Upper lobe of right lung (tissue), 1 donor: ENCODE data around the gene PLOD3. TPM values are rescaled to one million over a fixed set of nuclear protein-coding genes. Genes with fewer than 3 reads are reported as not detected.
"Not testable (repeated sequence)": the region's sequence is repeated elsewhere in the genome, so short reads cannot be mapped to it uniquely, and the experiment has no call there.

Experiments used
- ATAC-seq: fragments of 200-7000 bp; cut with Tn5 transposase; one replicate; pipeline ENCODE4 v1.9.1; 2020; ENCODE audit warnings: mild to moderate bottlenecking, moderate library complexity
- DNase-seq: peaks from one replicate; pipeline ENCODE4 v3.0.0-alpha.2; 2020
- H3K27ac ChIP-seq: fragments of 200-600 bp; one replicate; pipeline ENCODE4 v1.8.0; 2022
- H3K27me3 ChIP-seq: fragments of 200-600 bp; one replicate; pipeline ENCODE4 v1.8.0; 2022; ENCODE audit warnings: mild to moderate bottlenecking
- H3K36me3 ChIP-seq: fragments of 200-600 bp; one replicate; pipeline ENCODE4 v1.8.0; 2022
- H3K4me1 ChIP-seq: fragments of 200-600 bp; one replicate; pipeline ENCODE4 v1.8.0; 2022
- H3K4me3 ChIP-seq: fragments of 200-600 bp; one replicate; pipeline ENCODE4 v1.8.0; 2022; ENCODE audit warnings: mild to moderate bottlenecking
- H3K9me3 ChIP-seq: fragments of 200-600 bp; one replicate; pipeline ENCODE4 v1.8.0; 2022
- CTCF ChIP-seq: fragments of 200-600 bp; IDR thresholded peaks from one replicate; pipeline ENCODE4 v1.8.0; 2022; ENCODE audit warnings: antibody characterized with exemption
- intact Hi-C: fragments of 100-400 bp; cut with DNase I; formaldehyde crosslinking; loops from one replicate; pipeline ENCODE4 v1.11.0; 2022
- total RNA-seq: library from RNA; stranded (reverse); fragmentation: NEBNext Ultra II Directional; extraction: Animal tissue kit (Norgen Biotek cat#: 25700); gene quantifications from one replicate; pipeline ENCODE4 v1.2.1, GENCODE V29; 2021
- donor health status: DM: no; HTN: yes; CAD: no; lungs with severe emphysema.

Gene PLOD3
- total RNA-seq, 1 donor from 2014 or later: 82.1 TPM

GRCh38 chr7:101210143-101210542 is 7.2 kb downstream of the PLOD3 start:
- intact Hi-C loops: no loop called here
- no peak for ATAC-seq
- Histone ChIP-seq H3K27me3 (no peaks in the 10 kb centered on the region), H3K4me1 (no peaks in the 10 kb centered on the region), H3K27ac (no peak overlapping the region), H3K36me3 (peaks cover 71% of the 10 kb centered on the region), H3K9me3 (no peaks in the 10 kb centered on the region), H3K4me3 (no peak overlapping the region)
- no peak for DNase-seq
- no peak for TF ChIP-seq CTCF

- Histone ChIP-seq H3K9me3 (no peaks in the 10 kb centered on the region), H3K27ac (no peak overlapping the region), H3K36me3 (peaks cover 58% of the 10 kb centered on the region), H3K27me3 (no peaks in the 10 kb centered on the region), H3K4me3 (no peak overlapping the region), H3K4me1 (no peaks in the 10 kb centered on the region)
- DNase-seq: no peak
- TF ChIP-seq CTCF: no peak
- no peak for ATAC-seq
- intact Hi-C loops: no loop called here
Measured at GRCh38 chr7:101208794-101209193, 8.6 kb downstream of the PLOD3 start.

- H3K27me3 ChIP-seq: peaks cover 10% of the 10 kb centered on the region
- no peak for TF ChIP-seq CTCF
- H3K4me3 ChIP-seq: no peak overlapping the region
- intact Hi-C loops: no loop called here
- H3K4me1 ChIP-seq: no peaks in the 10 kb centered on the region
- no peaks in the 10 kb centered on the region for H3K9me3 ChIP-seq
- peaks cover 47% of the 10 kb centered on the region for H3K36me3 ChIP-seq
- no peak overlapping the region for H3K27ac ChIP-seq
- no peak for DNase-seq
- ATAC-seq: no peak
Measured at GRCh38 chr7:101207459-101207858, 9.9 kb downstream of the PLOD3 start.

GRCh38 chr7:101206665-101207042 is 10.7 kb downstream of the PLOD3 start:
- Histone ChIP-seq H3K4me3 (no peak overlapping the region), H3K36me3 (peaks cover 42% of the 10 kb centered on the region), H3K27me3 (peaks cover 18% of the 10 kb centered on the region), H3K4me1 (peaks cover 6% of the 10 kb centered on the region), H3K9me3 (no peaks in the 10 kb centered on the region), H3K27ac (no peak overlapping the region)
- ATAC-seq (no peak), DNase-seq (no peak)
- intact Hi-C loops: no loop called here
- no peak for TF ChIP-seq CTCF

- ATAC-seq (no peak), DNase-seq (no peak)
- Histone ChIP-seq H3K4me1 (peaks cover 6% of the 10 kb centered on the region), H3K4me3 (no peak overlapping the region), H3K27me3 (peaks cover 23% of the 10 kb centered on the region), H3K27ac (no peak overlapping the region), H3K36me3 (peaks cover 36% of the 10 kb centered on the region), H3K9me3 (no peaks in the 10 kb centered on the region)
- intact Hi-C loops: no loop called here
- no peak for TF ChIP-seq CTCF
Measured at GRCh38 chr7:101205901-101206664, 11.3 kb downstream of the PLOD3 start.

- H3K9me3 ChIP-seq, H3K4me1 ChIP-seq, H3K4me3 ChIP-seq, DNase-seq, H3K27ac ChIP-seq, intact Hi-C loops, ATAC-seq: not testable (repeated sequence)
- peaks cover 16% of the 10 kb centered on the region for H3K36me3 ChIP-seq
- peaks cover 41% of the 10 kb centered on the region for H3K27me3 ChIP-seq
Measured at GRCh38 chr7:101203740-101204738, 13.3 kb downstream of the PLOD3 start.
